AG20443 (cell line): Measurements from ENCODE around the gene NPR2.
A peak's percentile ranks its signal among the peaks of the same experiment; 100 is the strongest.

ENCODE experiments used
- DNase-seq: peaks from one replicate; pipeline ENCODE4 v3.0.0; 2012; ENCODE audit warnings: low spot score, mixed read lengths

NPR2 gene

DNA sequence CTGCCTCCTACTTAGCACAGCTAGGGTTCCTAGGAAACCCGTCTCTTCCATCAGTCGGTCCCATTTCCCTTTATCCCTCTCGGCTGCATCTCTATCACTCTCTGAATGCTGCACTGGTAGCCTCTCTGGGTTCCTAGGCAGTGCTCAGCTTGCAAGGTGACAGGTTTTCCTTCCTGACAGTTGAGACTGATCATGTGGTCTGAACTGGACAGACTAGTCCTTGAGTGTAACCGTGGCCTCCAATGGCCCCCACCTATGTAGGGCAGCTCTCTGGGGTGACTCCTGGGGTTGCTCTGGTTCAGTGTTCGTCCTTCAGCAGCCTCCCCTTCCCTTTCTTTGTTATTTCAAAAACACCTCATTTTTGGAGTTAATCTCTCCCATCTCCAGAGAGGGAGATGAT is 41.4 kb downstream of the NPR2 start:
- DNase-seq, result no peak

DNA sequence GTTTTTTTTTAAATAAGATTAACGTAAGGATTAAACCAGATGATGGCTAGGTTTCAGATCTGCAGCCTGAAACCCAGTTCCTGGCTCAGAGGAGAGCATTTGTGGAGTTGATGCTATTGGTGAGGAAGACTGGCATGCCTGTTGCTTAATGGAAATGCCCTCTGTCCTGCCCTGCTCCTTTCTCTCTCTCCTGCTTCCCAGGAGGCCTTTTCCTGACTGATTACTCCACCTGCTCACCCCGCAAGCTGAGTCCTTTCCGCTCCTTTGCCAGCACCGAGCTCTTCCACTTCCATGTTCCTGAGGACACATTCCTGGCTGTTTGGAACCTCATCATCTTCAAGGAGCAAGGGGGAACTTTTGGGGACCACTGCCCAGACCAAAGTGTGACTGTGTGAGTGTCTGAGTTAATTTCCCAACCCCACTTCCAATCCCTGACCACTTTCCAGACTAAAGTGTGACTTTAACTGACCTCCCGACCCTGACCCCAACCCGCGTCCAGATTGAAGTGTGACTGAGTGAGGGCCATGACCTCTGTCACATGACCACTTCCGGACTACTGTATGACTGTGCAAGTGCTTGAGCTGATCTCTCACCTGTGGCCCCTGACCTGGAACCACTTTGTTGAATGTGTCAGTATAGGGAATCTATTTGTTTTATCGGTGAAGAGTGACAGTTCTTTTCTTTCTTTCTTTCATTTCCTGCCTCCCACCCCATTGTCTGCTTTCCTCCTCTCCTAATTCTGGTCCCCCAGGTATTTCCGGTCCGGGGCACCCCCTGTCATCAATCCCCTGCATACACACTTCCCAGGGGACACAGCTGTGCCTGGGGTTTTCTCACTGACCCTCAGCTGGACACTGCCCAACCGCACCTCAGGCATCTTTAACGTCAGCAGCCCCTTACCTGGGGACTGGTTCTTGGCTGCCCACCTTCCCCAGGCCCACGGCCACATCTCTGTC is 43.1 kb downstream of the NPR2 start:
- DNase-seq, result no peak

DNA sequence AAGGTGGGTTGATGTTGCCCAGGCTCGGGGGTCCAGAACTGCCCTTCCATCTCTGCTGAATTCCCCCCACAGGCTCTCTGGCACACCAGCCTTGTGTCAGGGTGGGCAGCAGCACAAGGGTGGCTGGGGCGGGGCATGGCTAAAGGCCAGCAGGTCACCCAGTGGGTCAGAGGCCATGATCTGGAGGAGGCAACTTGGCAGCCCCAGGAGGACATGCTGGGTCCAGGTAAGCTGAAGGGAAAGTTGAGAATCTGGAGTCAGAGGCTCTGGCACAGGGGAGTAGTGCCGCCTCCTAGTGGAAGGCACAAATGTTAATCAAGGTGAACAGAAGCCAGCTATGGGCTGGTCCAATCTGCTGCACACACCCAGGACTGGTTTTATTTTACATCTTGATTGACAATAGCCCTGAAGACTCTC is 43.8 kb downstream of the NPR2 start:
- no peak for DNase-seq

DNA sequence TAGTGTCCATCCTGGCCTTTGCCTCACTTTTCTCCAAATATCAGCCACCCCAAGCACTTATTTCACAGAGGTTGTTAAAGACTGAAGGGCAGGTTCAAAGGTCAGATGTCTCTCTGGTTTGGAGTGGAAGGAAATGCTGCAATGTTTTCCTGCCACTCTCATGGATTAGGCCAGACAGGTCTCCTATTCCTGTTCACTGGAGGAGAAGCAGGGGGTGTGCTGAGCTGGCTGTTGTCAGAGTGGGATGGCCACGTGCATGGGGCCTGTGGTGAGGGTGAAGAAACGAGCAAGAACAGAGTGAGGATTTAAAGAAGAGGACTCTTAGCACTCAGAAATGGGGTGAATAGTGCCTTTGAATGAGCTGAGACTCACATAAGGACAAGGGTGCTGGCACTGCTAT is 44.4 kb downstream of the NPR2 start:
- no peak for DNase-seq

DNA sequence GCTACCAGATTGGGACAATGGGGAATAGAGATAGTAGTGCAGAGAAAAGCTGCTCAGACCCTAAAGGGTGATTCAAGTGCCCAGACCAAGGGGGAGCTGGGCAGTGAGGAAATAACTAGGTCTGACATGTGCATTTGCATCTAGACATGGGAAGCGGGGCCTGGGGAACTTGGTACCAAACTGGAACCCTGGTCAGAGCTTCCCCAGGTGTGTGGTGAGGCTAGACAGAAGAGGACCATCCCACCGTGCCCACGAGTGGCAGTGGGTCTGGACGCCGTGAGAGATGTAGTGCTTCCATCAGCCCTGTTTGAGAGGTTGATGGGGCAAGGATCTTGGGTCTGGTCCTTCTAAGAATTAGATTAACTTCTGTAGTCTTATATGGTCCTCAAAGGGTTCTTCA is 45.2 kb downstream of the NPR2 start:
- DNase-seq, result no peak

DNA sequence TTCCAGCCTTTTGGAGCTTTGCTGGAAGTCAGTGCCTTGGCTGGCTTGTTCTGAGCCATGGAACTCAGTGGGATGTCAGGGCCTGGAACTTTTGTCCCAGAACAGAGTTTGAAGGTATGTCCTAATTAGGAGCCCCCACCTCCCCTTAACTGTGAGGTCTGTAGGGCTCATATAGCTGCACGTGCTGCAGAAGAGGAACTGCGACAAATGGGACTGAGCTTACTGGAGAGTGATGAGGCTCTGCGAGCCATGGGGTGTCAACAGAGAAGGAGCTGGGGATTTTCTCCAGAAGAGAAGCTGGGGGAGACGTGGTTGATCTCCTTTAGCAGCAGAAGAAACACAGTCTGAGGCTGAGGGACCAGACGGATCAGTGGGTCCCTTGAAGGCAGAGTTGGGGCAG is 48.5 kb downstream of the NPR2 start:
- DNase-seq, result no peak

DNA sequence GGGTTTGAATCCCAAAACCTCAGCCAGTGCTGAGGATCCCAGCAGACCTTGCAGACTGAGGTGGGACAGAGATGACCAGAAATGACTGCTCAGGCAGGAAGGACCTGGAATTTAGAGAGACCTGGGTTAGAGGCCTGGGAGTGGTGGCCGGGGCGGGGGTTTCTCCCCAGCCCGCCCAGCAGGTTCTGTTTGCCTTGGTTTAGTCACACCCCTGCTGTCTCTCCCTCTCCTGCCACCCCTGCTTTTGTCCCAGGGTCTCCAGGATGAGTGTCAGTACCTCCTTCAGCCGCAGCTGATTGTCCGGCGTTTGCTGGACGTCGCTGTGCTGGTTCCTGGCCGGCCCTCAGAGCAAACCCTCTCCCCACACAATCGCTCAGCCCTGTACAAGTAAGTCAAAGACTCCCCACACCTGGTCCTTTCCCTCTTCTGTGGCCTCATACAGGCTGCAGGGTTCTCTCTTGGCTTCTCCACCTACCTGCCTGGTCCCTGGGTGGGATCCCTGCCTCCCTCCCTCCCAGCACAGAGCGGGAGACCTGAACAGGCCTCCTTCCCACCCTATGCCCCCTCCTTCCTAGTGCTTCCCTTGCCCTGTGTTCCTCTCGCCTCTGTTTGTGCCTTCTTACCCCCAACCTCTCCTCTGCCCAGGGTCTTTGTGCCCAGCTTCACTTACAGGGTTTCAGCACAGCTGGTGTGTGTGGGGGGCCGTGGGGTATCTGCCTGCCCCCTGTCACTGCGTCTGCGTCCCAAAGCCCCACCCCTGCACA is 49.7 kb downstream of the NPR2 start:
- no peak for DNase-seq

DNA sequence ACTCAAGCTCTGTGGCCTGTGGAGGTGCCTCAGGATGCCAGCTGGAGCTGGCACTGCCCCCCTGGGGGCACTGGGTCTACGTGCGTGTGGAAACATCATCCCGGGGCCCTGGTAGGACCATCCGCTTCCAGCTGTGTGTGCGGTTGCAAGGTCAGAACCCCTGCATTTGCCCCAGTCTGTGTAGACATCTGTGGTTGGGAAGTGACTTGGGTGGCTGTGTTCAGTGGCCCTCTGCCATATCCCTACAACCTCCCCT is 50.2 kb downstream of the NPR2 start:
- no peak for DNase-seq

DNA sequence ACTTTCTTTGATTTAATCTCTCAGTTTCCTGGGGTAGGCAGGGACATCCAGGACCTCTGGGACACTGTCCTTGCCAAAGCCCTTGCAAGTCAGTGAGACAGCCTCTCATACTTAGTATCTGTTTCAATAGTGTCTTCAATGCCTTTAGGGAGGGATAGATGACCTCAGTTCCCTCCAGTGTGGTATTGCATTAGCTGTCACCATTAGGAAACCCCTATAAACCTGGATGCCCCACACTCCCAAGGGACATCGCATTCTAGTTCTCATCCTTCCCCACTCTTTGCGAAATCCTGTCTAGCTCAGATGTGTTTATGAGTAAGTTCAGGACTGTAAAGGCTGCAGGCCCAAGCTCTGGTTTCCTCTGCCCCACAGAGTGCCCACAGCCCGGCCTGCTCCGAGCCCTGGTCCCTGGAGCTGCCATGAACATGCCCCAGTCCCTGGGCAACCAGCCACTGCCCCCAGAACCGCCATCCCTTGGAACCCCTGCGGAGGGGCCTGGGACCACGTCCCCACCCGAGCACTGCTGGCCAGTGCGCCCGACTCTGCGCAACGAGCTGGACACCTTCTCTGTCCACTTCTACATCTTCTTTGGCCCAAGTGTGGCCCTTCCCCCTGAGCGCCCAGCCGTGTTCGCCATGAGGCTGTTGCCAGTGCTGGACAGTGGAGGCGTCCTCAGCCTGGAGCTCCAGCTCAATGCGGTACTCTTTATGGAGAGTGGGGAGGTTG is 50.8 kb downstream of the NPR2 start:
- DNase-seq, result no peak

DNA sequence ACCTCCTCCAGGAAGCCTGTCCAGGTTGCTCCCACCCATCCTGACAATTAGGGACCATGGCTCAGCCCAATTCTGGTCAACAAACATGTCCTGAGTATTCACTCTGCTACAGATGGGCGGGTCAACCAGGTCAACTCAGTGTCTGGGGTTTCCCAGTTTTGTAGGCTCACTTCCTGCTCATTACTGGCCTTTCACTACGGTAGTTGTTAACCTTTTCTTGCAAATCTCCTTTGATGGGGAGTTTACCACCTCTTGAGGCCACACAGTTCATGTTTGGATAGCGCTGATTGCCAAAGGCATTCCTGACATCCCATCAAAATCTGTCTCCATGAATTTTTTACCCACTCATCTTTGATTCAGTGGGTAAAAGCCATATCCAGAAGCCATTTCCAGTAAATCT is 51.4 kb downstream of the NPR2 start:
- DNase-seq, result no peak

DNA sequence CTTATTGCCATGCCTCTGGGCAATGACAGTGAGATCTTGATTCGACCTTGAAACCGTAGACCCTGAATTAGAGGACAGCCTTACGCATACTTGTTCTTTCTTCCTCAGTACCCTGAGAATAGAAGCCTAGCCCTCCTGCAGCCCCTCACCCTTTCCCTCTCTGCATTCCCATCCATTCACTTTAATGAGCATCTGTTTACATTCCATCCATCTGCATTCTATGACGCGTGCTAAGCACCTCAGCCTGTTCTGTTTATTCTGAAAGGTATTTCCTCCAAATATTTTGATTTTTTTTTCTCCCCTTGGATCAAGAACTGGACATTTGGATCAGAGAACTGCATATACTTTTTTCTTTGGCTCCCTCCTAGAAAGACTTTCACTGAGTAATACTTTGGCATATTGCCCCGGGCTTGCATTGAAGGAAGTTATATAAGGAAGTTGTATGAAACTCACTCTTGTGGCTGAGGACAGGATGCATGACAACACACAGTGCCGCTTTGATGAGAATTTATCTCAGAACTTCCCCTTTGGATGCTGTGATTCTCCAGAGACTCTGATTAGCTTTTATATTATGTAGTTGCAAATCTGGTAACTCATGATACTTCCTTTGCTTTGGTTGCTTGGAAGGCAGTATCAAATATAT is 53.4 kb downstream of the NPR2 start:
- peak; percentile 66 for DNase-seq

DNA sequence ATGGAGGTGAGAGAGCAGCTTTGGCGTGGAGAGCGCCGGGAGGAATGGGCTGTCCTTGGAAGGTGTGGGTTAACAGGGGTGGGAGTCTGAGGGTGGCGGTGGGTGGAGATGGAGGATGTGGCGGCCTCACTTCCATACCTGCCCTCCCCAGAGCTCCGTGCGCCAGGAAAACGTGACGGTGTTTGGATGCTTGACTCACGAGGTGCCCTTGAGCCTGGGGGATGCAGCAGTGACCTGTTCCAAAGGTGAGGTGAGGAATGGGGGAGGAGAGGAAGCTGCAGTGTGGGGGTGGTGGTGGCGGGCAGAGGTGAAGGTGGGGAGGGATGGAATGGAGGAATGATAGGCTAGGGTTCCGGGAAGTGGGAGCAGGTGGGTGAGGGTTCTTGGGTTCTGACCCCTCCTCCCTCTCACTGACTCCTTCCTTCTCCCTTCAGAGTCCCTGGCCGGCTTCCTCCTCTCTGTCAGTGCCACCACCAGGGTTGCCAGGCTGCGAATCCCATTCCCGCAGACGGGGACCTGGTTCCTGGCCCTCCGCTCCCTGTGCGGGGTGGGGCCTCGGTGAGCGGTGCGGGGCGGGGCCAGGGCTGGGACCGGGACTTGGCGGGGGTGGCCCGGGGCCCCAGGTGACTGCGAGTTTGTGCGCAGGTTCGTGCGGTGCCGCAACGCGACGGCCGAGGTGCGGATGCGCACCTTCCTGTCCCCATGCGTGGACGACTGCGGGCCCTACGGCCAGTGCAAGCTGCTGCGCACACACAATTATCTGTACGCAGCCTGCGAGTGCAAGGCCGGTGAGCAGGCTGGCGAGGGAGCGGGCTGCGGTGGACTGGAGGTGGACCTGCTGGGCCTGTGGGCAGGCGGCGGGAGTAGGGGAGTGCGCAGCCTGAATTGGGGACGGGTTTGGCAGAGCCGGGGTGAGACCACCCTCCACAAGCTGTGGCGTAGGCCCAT is 54.7 kb downstream of the NPR2 start:
- no peak for DNase-seq

DNA sequence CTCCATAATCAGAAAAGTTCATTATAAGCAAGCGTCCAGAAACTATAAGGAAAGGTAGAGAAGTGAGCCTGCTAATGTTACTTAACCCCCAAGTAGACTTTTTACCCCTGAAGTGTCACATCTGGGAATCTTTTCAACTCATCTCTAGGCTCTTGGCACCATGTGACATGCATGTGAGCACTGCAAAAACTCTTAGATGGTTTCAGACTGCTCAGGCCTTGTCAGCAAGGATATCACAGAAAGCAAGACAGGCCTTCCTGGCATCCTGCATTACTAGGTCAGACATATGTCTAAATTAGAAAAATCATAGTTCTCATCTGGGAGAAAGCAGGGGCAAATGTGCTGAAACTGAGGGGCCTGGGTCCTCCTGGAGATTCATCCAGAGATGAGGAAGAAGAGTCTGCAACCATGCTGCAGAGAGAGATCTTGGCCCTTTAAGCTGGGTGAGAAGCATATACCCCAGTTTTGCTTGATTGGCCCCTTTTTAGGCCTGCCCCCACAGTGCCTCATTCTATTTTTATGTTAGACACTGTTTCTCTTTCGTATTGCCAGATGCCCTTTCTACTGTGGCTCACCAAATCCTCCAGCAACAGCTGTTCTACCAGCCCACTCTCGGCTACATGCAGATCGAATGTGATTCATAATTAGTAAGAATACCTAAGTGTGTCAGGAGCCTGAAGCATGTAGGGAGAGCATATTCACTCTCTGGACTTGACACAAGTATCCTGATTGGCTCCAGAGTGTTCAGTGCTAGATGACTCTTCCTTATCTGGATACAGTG is 56.6 kb downstream of the NPR2 start:
- DNase-seq, result peak; percentile 84

DNA sequence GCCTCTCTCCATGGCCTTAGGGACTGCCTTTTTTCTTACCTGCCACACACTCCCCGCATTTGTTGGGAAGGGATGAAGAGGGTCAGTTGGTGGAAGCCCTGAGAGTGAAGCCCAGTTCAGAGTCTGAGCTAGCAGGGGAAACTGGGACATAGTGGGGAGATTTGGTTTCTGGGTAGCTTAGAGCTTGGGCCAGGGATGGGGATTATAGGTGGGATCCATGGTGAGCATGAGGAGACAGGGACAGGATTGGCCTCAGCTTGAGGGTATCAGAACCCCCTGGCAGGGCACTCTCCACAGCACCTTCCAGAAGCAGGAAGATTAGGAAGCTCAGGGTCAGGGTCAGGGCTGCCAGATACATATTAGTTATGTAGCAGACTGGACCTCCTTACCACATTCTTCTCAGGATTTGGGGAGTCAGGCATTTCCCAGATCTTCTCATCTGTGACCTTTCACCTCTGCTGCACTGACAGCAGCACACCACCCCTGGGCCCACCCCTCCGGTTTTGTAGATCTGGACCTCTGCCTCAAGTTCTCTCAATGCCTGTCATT is 61.0 kb downstream of the NPR2 start:
- DNase-seq, result no peak

DNA sequence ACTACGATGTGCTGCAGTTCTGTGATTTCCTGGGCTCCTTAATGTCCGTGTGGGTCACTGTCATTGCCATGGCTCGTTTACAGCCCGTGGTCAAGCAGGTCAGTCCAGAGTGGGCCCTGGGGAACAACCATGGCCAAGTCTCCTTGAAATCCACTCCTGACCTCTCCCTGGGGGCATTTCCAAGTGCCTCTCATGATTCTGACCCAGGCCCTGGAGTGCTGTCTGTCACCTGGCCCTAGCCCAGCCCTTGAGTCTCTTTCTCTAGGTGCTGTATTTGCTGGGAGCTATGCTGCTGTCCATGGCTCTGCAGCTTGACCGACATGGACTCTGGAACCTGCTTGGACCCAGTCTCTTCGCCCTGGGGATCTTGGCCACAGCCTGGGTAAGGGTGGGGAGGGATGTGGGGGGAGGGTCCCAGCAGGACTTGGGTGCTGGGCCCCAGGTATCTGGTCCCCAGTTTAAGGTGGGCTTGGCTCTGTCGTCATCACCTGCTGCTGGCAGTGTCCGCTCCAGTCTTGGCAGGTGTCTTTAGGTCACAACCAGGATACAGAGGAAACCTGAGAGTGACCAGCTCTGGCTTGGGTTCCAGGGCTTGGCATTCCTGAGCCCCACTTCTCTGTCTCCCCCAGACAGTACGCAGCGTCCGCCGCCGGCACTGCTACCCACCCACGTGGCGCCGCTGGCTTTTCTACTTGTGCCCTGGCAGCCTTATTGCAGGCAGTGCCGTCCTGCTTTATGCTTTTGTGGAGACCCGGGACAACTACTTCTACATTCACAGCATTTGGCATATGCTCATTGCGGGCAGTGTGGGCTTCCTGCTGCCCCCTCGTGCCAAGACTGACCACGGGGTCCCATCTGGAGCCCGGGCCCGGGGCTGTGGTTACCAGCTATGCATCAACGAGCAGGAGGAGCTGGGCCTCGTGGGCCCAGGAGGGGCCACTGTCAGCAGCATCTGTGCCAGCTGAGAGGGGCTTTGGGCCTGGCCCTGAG is 61.8 kb downstream of the NPR2 start:
- no peak for DNase-seq

DNA sequence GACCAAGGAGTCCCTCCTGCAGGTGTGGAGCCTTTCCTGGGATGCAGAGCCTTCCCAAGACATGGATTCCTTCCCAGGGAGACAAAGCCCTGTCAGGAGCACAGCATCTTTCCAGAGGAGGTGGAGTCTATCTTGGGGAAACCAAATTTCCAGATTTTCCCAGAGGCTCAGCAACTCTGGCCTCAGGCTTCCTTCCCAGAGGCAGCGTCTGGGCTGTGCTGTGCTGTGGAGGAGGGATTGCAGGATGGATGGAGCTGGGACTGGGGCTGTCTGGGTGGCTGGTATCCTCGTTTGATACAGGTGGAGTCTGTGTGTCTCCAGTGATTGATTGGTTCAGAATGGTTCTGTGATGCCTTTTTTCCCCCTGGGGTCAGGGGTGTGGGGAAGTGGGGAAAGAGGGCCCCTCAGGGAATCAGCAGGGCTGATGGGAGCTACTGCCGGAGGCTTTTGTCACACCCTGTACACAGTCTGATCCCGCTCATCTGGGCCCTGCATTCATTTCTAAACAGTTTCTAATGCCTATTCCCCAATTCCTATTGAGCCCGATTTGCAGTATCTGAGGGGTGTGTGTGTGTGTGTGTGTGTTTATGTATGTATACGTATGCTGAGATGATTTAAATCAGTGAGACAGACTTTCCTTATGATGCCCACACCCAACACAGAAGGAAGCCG is 62.8 kb downstream of the NPR2 start:
- DNase-seq, result no peak

DNA sequence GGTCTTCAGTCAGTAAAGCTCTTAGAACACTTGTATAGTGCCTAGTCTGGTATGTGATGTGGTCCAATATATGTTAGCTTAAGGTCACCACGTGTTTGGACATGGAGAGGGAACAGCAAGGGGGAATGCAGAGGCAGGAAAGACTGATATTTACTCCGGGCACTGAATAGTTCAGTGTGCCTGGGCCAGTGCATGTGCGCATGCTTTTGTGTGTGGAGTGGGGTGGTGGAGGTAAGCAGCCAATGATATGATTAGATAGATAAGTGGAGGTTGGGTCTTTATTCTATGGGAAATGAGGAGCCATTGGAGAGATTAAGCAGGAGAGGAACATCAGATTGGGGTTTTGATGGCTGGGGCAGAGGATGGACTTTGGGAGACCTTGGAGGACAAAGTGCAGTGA is 64.8 kb downstream of the NPR2 start:
- DNase-seq, result no peak

DNA sequence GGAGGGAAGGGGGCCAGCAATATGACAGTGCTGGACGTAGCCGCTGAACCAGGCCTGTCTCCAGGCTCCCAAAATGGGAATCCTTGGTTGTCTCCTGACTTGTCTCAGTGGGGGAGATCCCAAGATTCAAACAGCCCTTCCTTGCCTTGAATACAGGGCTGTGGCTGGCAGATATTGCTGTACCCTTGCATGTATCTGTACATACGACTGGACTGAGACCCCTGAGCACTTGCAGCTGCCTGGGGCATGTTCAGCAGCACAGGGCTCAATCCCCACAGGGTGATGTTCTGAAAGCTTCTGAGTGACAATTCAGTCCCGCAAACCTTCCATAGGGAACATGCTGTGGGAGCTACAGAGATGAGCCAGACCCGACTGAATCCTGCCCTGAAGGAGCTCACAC is 65.5 kb downstream of the NPR2 start:
- no peak for DNase-seq
